GM12891 (cell line): Measurements from ENCODE around the gene CALHM1.

Source experiments
- POLR2A ChIP-seq: IDR thresholded peaks from 2 replicates; pipeline ENCODE4 v1.6.1; 2011; ENCODE audit warnings: low read depth, low read length, control low read depth
- TAF1 ChIP-seq: IDR thresholded peaks from 2 replicates; pipeline ENCODE4 v1.6.1; 2011; ENCODE audit warnings: low read depth, low read length, control low read depth

DNA sequence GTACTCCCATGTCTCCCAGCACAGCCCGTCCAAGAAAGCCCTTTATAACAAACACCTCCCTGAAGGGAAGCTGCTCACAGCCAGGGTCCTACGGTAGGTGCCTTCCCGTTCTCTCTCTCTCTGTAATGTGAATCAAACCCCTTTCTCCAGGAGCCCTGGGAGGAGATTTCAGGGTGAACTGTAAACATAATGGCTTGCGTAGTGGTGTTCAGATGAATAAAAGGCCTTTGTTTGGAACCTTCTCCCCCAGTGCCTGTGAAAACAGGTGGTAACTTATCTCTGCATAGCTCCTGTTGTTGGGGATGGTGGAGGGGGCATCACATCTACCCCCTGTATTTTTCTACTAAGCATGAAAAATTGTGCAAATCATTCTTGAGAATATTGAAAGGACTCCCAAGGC lies 18.9 kb downstream of the CALHM1 start:
- no peak for TF ChIP-seq TAF1
- no peak for TF ChIP-seq POLR2A
